Neural progenitor cell (in vitro differentiated cells): Measurements from ENCODE around the gene REC114. TPM values are rescaled to one million over a fixed set of nuclear protein-coding genes. Genes with fewer than 3 reads are reported as not detected.

ENCODE experiments used
- DNase-seq: peaks from one replicate; pipeline ENCODE4 v3.0.0-alpha.2; 2016; ENCODE audit warnings: low spot score
- H2AFZ ChIP-seq: fragments of 200-600 bp; sonication (generic); replicated peaks from 2 replicates; pipeline ENCODE4 v1.6.1; 2016; ENCODE audit warnings: antibody characterized with exemption
- H3F3A ChIP-seq: fragments of 200-600 bp; sonication (generic); 2 replicates; pipeline ENCODE4 v1.6.1; 2016; ENCODE audit warnings: antibody characterized with exemption, low read depth
- H3K27ac ChIP-seq: fragments of 200-600 bp; sonication (generic); 2 replicates; pipeline ENCODE4 v1.5.1; 2016; ENCODE audit warnings: mild to moderate bottlenecking
- H3K27me3 ChIP-seq: fragments of 200-600 bp; sonication (generic); 2 replicates; pipeline ENCODE4 v1.6.1; 2016; ENCODE audit warnings: mild to moderate bottlenecking, moderate library complexity
- H3K36me3 ChIP-seq: fragments of 200-600 bp; sonication (generic); 2 replicates; pipeline ENCODE4 v1.5.1; 2016
- H3K4me1 ChIP-seq: fragments of 200-600 bp; sonication (generic); 2 replicates; pipeline ENCODE4 v1.6.1; 2016; ENCODE audit warnings: mixed run types
- H3K4me2 ChIP-seq: fragments of 200-600 bp; sonication (generic); 2 replicates; pipeline ENCODE4 v1.6.1; 2016
- H3K4me3 ChIP-seq: fragments of 200-600 bp; sonication (generic); 2 replicates; pipeline ENCODE4 v1.5.1; 2016
- H3K79me2 ChIP-seq: fragments of 200-600 bp; sonication (generic); 2 replicates; pipeline ENCODE4 v1.6.1; 2016; ENCODE audit warnings: low read depth
- H3K9ac ChIP-seq: fragments of 200-600 bp; sonication (generic); 2 replicates; pipeline ENCODE4 v1.6.1; 2016
- H3K9me3 ChIP-seq: fragments of 200-600 bp; sonication (generic); 2 replicates; pipeline ENCODE4 v1.5.1; 2016; ENCODE audit warnings: low read depth
- H4K20me1 ChIP-seq: fragments of 200-600 bp; sonication (generic); 2 replicates; pipeline ENCODE4 v1.6.1; 2016; ENCODE audit warnings: low read depth
- H3K27ac Mint-ChIP-seq: 3 replicates; pipeline ENCODE4 v1.8.0; 2021; ENCODE audit warnings: mixed read lengths
- H3K27me3 Mint-ChIP-seq: 2 replicates; pipeline ENCODE4 v1.8.0; 2022; ENCODE audit warnings: low read depth, mild to moderate bottlenecking, inconsistent platforms, moderate library complexity, mixed read lengths; ENCODE audit not compliant: insufficient read depth
- H3K36me3 Mint-ChIP-seq: 3 replicates; pipeline ENCODE4 v1.8.0; 2021; ENCODE audit warnings: mixed read lengths
- H3K4me1 Mint-ChIP-seq: 3 replicates; pipeline ENCODE4 v1.8.0; 2021; ENCODE audit warnings: mixed read lengths
- H3K4me3 Mint-ChIP-seq: 3 replicates; pipeline ENCODE4 v1.8.0; 2021; ENCODE audit warnings: mild to moderate bottlenecking, moderate library complexity, mixed read lengths
- H3K9me3 Mint-ChIP-seq: 3 replicates; pipeline ENCODE4 v1.8.0; 2020; ENCODE audit warnings: mixed read lengths
- EZH2 ChIP-seq: fragments of 200-600 bp; sonication (generic); IDR thresholded peaks from 2 replicates; pipeline ENCODE4 v1.6.1; 2017; ENCODE audit warnings: antibody characterized with exemption, mild to moderate bottlenecking, moderate library complexity
- EZH2phosphoT487 ChIP-seq: fragments of 200-600 bp; sonication (generic); IDR thresholded peaks from 2 replicates; pipeline ENCODE4 v1.6.1; 2017; ENCODE audit warnings: antibody characterized with exemption
- total RNA-seq: library from RNA; depleted of rRNA; stranded (reverse); fragments of >200 nt; gene quantifications from 2 replicates; pipeline ENCODE4 v1.2.3, GENCODE V29; 2015; ENCODE audit warnings: low replicate concordance
- TF ChIP-seq, protein P1 (sequence below): fragments of 200-600 bp; sonication (generic); IDR thresholded peaks from 2 replicates; pipeline ENCODE4 v1.5.1; 2017; ENCODE audit warnings: antibody characterized with exemption, mild to moderate bottlenecking

REC114 gene
- total RNA-seq, 1 donor from 2014 or later: not detected

GRCh38 chr15:73578026-73578425 lies 135.1 kb downstream of the REC114 start:
- Mint-ChIP-seq H3K9me3 (no peaks in the 10 kb centered on the region), H3K27me3 (no peaks in the 10 kb centered on the region), H3K4me1 (peaks cover under 1% of the 10 kb centered on the region), H3K27ac (no peak overlapping the region), H3K4me3 (no peak overlapping the region), H3K36me3 (peaks cover 28% of the 10 kb centered on the region)
- H3F3A ChIP-seq: no peaks in the 10 kb centered on the region
- no peaks in the 10 kb centered on the region for H3K9me3 ChIP-seq
- no peak overlapping the region for H2AFZ ChIP-seq
- no peaks in the 10 kb centered on the region for H3K4me1 ChIP-seq
- peaks cover 15% of the 10 kb centered on the region for H4K20me1 ChIP-seq
- H3K4me2 ChIP-seq: no peak overlapping the region
- no peak overlapping the region for H3K4me3 ChIP-seq
- H3K36me3 ChIP-seq: no peaks in the 10 kb centered on the region
- H3K27me3 ChIP-seq: no peaks in the 10 kb centered on the region
- H3K79me2 ChIP-seq: peaks cover 4% of the 10 kb centered on the region
- TF ChIP-seq, protein P1, sequence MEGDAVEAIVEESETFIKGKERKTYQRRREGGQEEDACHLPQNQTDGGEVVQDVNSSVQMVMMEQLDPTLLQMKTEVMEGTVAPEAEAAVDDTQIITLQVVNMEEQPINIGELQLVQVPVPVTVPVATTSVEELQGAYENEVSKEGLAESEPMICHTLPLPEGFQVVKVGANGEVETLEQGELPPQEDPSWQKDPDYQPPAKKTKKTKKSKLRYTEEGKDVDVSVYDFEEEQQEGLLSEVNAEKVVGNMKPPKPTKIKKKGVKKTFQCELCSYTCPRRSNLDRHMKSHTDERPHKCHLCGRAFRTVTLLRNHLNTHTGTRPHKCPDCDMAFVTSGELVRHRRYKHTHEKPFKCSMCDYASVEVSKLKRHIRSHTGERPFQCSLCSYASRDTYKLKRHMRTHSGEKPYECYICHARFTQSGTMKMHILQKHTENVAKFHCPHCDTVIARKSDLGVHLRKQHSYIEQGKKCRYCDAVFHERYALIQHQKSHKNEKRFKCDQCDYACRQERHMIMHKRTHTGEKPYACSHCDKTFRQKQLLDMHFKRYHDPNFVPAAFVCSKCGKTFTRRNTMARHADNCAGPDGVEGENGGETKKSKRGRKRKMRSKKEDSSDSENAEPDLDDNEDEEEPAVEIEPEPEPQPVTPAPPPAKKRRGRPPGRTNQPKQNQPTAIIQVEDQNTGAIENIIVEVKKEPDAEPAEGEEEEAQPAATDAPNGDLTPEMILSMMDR: no peak
- TF ChIP-seq EZH2: no peak
- no peak for TF ChIP-seq EZH2phosphoT487
- DNase-seq: no peak
- no peak overlapping the region for H3K27ac ChIP-seq
- H3K9ac ChIP-seq: no peak overlapping the region

DNA sequence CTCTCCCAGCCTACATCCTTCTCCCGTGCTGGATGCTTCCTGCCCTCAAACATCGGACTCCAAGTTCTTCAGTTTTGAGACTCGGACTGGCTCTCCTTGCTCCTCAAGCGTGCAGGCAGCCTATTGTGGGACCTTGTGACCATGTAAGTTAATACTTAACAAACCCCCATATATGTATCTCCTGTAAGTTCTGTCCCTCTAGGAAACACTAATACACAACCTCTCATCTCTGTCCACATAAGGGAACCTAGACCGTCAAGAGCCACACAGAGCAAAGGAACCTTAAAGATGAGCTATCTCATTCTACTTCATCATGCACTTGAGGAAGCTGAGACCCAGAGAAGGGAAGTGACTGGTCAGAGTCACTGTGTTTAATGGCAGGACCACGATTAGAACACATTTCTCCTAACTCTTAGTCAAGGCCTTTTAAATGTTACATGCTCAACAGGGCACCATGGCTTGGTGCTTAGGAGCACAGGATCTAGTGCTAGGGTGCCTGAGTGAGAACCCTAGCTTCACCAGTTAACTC lies 140.0 kb downstream of the REC114 start:
- H3F3A ChIP-seq: no peaks in the 10 kb centered on the region
- no peaks in the 10 kb centered on the region for H3K36me3 ChIP-seq
- H3K4me1 ChIP-seq: no peaks in the 10 kb centered on the region
- H3K27me3 ChIP-seq: no peaks in the 10 kb centered on the region
- H3K9me3 ChIP-seq: no peaks in the 10 kb centered on the region
- H3K79me2 ChIP-seq: peaks cover 4% of the 10 kb centered on the region
- H3K27ac ChIP-seq: no peak overlapping the region
- no peak overlapping the region for H3K27ac Mint-ChIP-seq
- H3K4me3 ChIP-seq: no peak overlapping the region
- H3K4me3 Mint-ChIP-seq: no peak overlapping the region
- H3K4me2 ChIP-seq: no peak overlapping the region
- H3K9ac ChIP-seq: no peak overlapping the region
- TF ChIP-seq EZH2 (no peak), EZH2phosphoT487 (no peak)
- TF ChIP-seq, protein P1: no peak
- H3K4me1 Mint-ChIP-seq: no peaks in the 10 kb centered on the region
- no peaks in the 10 kb centered on the region for H3K9me3 Mint-ChIP-seq
- H3K27me3 Mint-ChIP-seq: no peaks in the 10 kb centered on the region
- peaks cover 37% of the 10 kb centered on the region for H3K36me3 Mint-ChIP-seq
- DNase-seq: no peak
- no peak overlapping the region for H2AFZ ChIP-seq
- peaks cover 17% of the 10 kb centered on the region for H4K20me1 ChIP-seq

DNA sequence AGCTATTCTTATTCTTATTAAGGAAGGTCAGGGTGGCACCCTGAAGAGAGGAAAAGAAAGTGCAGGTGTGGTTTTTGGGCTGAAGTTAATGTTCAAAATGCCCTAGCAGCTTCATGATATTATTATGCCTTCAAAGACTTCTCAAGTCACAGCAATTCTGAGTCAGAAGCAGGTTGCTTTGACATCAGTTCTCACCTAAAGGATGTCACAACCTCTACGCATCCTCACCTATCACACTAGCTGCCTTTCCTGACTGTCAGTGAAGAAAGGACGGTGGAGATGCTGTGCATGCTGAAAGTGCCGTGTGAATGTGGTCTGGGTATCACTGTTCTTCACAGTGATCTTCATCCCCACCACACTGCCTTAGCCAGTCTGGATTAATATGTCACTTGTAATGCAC lies 140.6 kb downstream of the REC114 start:
- DNase-seq: no peak
- H3K36me3 ChIP-seq: no peaks in the 10 kb centered on the region
- H3K79me2 ChIP-seq: peaks cover 9% of the 10 kb centered on the region
- H4K20me1 ChIP-seq: peaks cover 19% of the 10 kb centered on the region
- H3K9me3 Mint-ChIP-seq: no peaks in the 10 kb centered on the region
- H2AFZ ChIP-seq: no peak overlapping the region
- no peak overlapping the region for H3K4me3 ChIP-seq
- no peaks in the 10 kb centered on the region for H3K4me1 Mint-ChIP-seq
- H3K4me1 ChIP-seq: no peaks in the 10 kb centered on the region
- no peak overlapping the region for H3K27ac Mint-ChIP-seq
- peaks cover 38% of the 10 kb centered on the region for H3K36me3 Mint-ChIP-seq
- no peak overlapping the region for H3K27ac ChIP-seq
- H3K4me3 Mint-ChIP-seq: no peak overlapping the region
- no peaks in the 10 kb centered on the region for H3F3A ChIP-seq
- H3K9ac ChIP-seq: no peak overlapping the region
- H3K27me3 ChIP-seq: no peaks in the 10 kb centered on the region
- TF ChIP-seq EZH2phosphoT487 (no peak), EZH2 (no peak)
- TF ChIP-seq, protein P1: no peak
- no peak overlapping the region for H3K4me2 ChIP-seq
- H3K9me3 ChIP-seq: no peaks in the 10 kb centered on the region
- no peaks in the 10 kb centered on the region for H3K27me3 Mint-ChIP-seq
